ENCODE measurements around the gene ZPR1. TPM values are rescaled to one million over a fixed set of nuclear protein-coding genes. Genes with fewer than 3 reads are reported as not detected.

ZPR1 gene
- total RNA-seq, 1 experiment from 2014 or later, result 89.5 TPM

- H3K4me3 ChIP-seq (ENCODE audit: low read length), result no peak overlapping the region
- H3K27me3 ChIP-seq (ENCODE audit: low read length), result no peaks in the 10 kb centered on the region
- DNase-seq (no peak), ATAC-seq (no peak)
- H3K36me3 ChIP-seq (ENCODE audit: low read depth, low read length), result no peaks in the 10 kb centered on the region
- no peak overlapping the region for H2AFZ ChIP-seq (ENCODE audit: low read length)
- H3K4me2 ChIP-seq (ENCODE audit: low read length), result no peak overlapping the region
- no TSS peak for BruUV-seq (replicated peaks)
- TF ChIP-seq EZH2phosphoT487 (IDR thresholded peaks at IDR 0.05; ENCODE audit: borderline replicate concordance, low read length) (no peak), EZH2 (IDR thresholded peaks at IDR 0.05; ENCODE audit: low read length, unreplicated experiment) (no peak), CTCF (conservative IDR thresholded peaks at IDR 0.05; ENCODE audit: low read depth, low read length) (no peak)
- H3K9me3 ChIP-seq (ENCODE audit: low read length), result no peaks in the 10 kb centered on the region
- H3K27ac ChIP-seq (ENCODE audit: low read length), result no peak overlapping the region
- no peaks in the 10 kb centered on the region for H3K9me2 ChIP-seq (replicated peaks; ENCODE audit: low read length)
- intact Hi-C loops (cut with micrococcal nuclease), result no loop called here
- ChIA-PET CTCF (interaction anchor here (0.6 kb wide), 1 partner anchor 46 kb away, joined by 6 read pairs; no protein-coding TSS in a partner anchor), POLR2A (ENCODE audit: unreplicated experiment) (no interaction called here)
- peaks cover 2% of the 10 kb centered on the region for H3K4me1 ChIP-seq (ENCODE audit: insufficient read depth, low read length)
- H3K79me2 ChIP-seq (ENCODE audit: low read length), result no peaks in the 10 kb centered on the region
- H3K9ac ChIP-seq (ENCODE audit: low read length), result no peak overlapping the region
- H3F3A ChIP-seq (ENCODE audit: low read length, unreplicated experiment), result no peaks in the 10 kb centered on the region
- H4K20me1 ChIP-seq (ENCODE audit: low read length), result no peaks in the 10 kb centered on the region
Measured at GRCh38 chr11:116830184-116830912, 42.5 kb upstream of the ZPR1 start.

- no peaks in the 10 kb centered on the region for H4K20me1 ChIP-seq (ENCODE audit: low read length)
- no TSS peak for BruUV-seq (replicated peaks)
- ATAC-seq (no peak), DNase-seq (no peak)
- no peak within 1 kb of the TSS for H3K4me3 ChIP-seq (ENCODE audit: low read length)
- CTCF ChIA-PET, result no interaction called here
- no peaks in the 10 kb centered on the region for H3K79me2 ChIP-seq (ENCODE audit: low read length)
- no peaks in the 10 kb centered on the region for H3K9me3 ChIP-seq (ENCODE audit: low read length)
- H3K27ac ChIP-seq (ENCODE audit: low read length), result no peak within 1 kb of the TSS
- intact Hi-C loops (cut with micrococcal nuclease), result no loop called here
- no peak within 1 kb of the TSS for H3K9ac ChIP-seq (ENCODE audit: low read length)
- H3K4me1 ChIP-seq (ENCODE audit: insufficient read depth, low read length), result no peaks in the 10 kb centered on the region
- TF ChIP-seq CTCF (conservative IDR thresholded peaks at IDR 0.05; ENCODE audit: low read depth, low read length) (no peak), EZH2 (IDR thresholded peaks at IDR 0.05; ENCODE audit: low read length, unreplicated experiment) (no peak), EZH2phosphoT487 (IDR thresholded peaks at IDR 0.05; ENCODE audit: borderline replicate concordance, low read length) (no peak)
- no peak within 1 kb of the TSS for H2AFZ ChIP-seq (ENCODE audit: low read length)
- H3K36me3 ChIP-seq (ENCODE audit: low read depth, low read length), result no peaks in the 10 kb centered on the region
- H3K27me3 ChIP-seq (ENCODE audit: low read length), result no peaks in the 10 kb centered on the region
- H3K9me2 ChIP-seq (replicated peaks; ENCODE audit: low read length), result no peaks in the 10 kb centered on the region
- H3F3A ChIP-seq (ENCODE audit: low read length, unreplicated experiment), result no peaks in the 10 kb centered on the region
- no peak within 1 kb of the TSS for H3K4me2 ChIP-seq (ENCODE audit: low read length)
- POLR2A ChIA-PET (ENCODE audit: unreplicated experiment), result no interaction called here
Measured at GRCh38 chr11:116829525-116830183, 41.8 kb upstream of the ZPR1 start, which contains the start of gene APOC3. Gene APOC3, plus strand, starts transcription at chr11:116829907. Its CDS starts 676 bp downstream, at chr11:116830583.

Data from PC-3 (cell line).